Stimulated activated CD4-positive, alpha-beta T cell treated with anti-CD3 and anti-CD28 coated beads, Interleukin-12 subunit alpha, Interleukin-12 subunit beta, amount 100 ng/mL, for 48 hours (primary cell): ENCODE results near the gene ANKS1B.
"Not testable (repeated sequence)": the region's sequence is repeated elsewhere in the genome, so short reads cannot be mapped to it uniquely, and the experiment has no call there.

Experiments used
- DNase-seq, 3 donors: peaks; one replicate each; pipeline ENCODE4 v3.0.0-alpha.2; 2020; ENCODE audit warnings: low read depth in 2 of 3, low spot score in 1 of 3

The ANKS1B gene

DNA sequence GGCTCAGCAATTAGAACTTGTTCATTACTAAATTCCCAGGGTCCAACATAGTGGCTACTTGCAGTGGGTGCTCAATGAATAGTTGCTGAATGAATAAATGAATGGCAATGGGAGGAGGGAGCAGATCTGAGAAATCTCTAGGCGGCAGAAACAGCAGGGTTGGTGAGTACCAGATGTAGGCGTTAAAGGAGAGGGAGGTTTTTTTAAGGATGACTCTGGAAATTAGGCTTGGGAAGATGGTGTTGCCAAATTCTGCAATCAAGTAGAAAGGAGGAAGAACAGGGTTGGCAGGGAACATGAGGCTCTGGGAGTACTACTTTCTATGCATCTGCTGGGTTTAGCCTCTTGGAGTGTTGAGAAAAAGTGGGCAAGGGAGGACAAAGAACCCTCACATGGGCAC is 1132.6 kb downstream of the ANKS1B start:
- DNase-seq: no peak

GRCh38 chr12:98847242-98847641 is 1137.5 kb downstream of the ANKS1B start:
- no peak for DNase-seq

- no peak for DNase-seq
These were observed 1138.8 kb downstream of the ANKS1B start for GRCh38 chr12:98845957-98846356.

DNA sequence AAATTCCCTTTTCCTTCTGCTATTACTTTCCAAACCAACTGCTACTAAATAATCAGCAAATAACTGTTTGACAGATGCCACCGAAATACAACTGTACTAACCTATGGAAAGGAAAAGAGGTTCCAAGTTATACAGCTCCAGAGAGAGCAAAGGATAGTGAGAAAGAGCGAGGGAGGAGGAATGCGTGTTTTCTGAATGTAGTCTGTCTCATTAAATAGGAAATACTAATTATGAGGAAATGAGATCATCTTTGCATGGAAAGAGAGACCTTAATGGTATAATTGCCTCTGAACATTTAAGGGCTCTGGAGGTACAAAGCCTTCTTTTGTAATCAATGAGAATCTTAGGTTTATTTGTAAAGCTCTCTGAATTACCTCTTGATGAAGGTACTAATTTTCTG is 1144.4 kb downstream of the ANKS1B start:
- DNase-seq: no peak

- no peak for DNase-seq
These were observed 1146.5 kb downstream of the ANKS1B start for GRCh38 chr12:98838231-98838647.

- DNase-seq: not testable (repeated sequence)
These were observed 1147.5 kb downstream of the ANKS1B start for GRCh38 chr12:98837134-98837752.

- no peak for DNase-seq
These were observed 1154.1 kb downstream of the ANKS1B start for GRCh38 chr12:98830657-98831056.

DNA sequence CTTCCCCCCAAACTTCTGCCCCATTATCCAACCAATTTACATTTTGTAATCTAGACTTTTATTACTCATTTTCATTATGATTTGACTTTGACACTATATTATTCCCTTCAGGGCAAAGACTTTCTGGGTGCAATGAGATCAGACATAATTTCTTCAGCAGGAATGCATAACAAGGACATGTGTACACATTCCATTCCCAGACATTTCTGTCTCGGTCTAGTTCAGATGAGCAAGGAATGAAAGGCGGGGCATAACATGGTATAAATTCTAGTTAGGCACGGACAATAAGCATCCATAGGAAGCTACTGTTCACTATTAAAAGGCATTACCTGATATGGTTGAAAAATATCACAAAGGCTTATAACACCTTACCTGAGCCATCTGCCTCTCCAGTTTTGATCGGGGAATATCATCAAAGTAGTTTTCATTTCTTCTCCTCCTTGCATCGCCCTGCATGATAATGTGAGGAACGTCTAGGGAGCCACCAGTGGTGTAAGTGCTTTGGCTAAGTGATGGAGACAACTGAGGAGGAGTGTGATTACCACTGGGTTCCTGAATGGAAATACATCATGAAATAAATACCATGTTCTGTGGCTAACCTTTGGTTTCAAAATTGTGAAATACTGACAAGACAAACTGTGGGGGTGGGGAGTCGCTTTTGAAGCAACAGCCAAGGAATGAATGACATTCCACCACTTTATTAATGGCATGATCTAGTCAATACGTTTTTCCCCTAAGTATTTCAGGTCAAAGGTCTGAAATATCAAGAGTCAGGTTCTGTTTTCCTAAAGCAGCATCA is 1155.7 kb downstream of the ANKS1B start:
- no peak for DNase-seq

GRCh38 chr12:98823012-98823411 is 1161.7 kb downstream of the ANKS1B start:
- DNase-seq: no peak

- DNase-seq: no peak
These were observed 1162.9 kb downstream of the ANKS1B start for GRCh38 chr12:98821866-98822265.

DNA sequence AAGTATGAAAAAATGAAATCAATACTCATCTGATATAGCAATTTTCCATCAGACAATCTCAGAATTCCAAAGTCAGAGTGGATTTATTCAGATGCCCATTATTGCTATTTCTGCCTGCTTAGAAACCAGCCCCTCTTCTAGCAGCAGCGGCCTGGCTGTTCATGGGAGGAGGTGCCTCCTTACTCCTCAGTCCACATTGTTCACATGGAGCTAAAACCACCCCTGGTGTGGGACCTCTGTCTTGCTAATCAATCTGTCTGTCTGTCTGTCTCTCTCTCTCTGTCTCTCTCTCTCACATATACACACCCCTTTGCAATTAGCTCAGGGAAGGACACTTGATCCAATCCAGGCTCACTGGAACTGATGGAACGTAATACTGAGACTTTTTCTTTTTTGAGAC is 1163.5 kb downstream of the ANKS1B start:
- no peak for DNase-seq

- DNase-seq: no peak
These were observed 1164.8 kb downstream of the ANKS1B start for GRCh38 chr12:98819821-98820404.

- DNase-seq: no peak
These were observed 1165.7 kb downstream of the ANKS1B start for GRCh38 chr12:98819071-98819470.

DNA sequence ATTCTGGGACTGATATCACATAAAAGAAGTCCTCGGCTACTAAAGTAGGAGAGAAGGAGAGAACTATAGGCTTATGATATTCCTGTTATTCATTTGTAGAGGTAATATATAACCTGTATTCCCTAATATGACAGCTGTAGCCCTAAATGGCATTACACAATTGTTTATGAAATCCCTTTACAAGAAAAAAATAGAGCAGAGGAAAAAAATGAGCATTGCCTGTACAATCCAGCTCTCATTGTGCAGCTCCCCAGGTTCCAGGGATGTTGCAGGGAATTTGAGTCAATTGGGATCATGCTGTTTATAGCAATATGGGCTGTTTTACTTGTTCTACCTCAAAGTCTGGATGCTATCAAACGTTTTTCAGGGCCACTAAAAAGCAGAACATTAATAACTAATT is 1166.5 kb downstream of the ANKS1B start:
- DNase-seq: no peak

DNA sequence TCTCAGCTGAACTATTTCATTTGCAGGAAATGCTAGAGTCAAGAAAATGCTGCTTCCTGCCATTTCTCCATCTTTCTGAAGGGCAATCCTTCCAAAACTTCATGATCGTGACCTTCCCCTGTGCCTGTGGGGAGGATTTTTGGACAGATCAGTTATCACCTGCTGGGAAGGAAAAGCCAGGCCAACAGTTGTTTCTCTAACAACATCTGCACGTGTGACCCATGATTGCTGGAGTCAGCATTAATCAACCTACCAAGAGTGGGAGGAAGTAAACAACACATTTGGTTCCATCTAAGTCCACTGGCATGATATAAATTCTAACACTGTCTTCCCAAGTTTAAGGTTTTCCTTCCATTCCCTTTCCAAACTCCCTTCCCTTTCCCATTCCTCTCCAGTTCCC is 1167.0 kb downstream of the ANKS1B start:
- DNase-seq: no peak

DNA sequence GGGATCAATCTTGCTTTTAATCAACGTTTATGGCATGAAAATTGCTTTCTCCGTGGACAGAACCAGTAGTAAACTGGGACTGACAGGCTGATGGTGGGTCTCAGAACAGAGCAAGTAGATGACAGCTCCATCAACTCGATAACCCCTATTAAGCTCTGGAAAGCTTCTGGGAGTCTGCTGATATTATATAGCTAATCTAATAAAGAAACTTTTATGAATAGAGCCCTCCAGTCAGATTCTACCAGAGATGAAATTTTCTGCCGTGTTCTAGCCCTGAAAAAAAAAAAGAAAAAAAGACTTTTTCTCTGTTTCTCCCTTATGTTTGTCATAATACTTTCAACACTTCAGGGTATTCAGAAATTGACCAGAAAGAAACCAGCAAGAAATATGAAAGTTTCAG is 1168.0 kb downstream of the ANKS1B start:
- no peak for DNase-seq

- no peak for DNase-seq
These were observed 1170.5 kb downstream of the ANKS1B start for GRCh38 chr12:98814254-98814653.

GRCh38 chr12:98812225-98812624 is 1172.5 kb downstream of the ANKS1B start:
- no peak for DNase-seq

GRCh38 chr12:98808243-98808875 is 1176.4 kb downstream of the ANKS1B start:
- DNase-seq: no peak

DNA sequence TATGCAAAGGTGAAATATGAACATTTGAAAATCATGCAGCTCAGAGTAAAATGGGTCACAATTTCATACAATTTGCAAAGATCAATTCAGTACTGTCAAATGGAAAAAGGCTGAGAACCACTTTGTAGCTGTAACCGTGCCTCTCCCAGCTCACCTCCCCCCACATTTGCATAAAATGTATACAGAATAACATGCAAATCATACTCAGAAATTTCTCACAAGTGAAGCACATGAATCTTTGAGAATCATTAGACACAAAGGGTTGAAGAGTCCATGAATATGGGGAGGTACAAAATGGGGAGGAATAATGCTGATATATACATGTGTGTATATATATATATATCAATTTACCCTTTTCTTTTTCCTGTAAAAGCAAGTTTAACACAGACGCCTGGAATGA is 1177.5 kb downstream of the ANKS1B start:
- DNase-seq: no peak

DNA sequence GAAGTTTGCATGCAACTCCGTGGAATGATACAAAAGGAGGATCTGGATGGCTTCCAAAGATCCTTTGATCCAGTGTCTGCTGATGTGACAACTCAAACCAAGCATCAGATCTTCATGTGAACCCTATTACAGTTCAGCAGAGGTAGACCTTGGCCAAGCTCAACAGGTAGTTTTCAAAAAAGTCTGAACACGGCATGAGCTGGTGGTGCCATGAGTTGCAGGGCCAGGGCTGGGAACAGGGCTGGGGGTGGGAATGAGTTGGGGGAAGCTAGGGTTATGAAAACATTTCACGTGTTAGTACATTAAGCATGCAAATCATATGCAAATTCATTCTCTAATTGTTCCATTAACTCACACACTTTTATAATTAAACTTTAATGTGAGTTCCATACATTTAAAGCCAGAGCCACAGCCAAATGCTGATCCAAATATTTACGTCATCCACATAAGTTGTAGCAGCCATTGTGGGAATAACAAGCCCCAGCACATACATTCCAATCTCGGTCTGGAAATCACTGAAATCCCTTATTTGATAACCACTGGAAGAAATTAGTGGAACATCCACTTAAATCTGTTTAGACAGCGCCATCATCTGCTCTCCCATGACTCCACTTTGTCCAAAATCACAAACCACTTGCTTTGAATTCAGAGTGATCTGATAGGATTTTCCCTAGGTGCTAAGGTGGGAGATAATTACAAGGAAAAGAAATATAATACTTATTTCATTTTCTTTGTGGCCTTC is 1181.1 kb downstream of the ANKS1B start:
- no peak for DNase-seq
